H1 (cell line): Measurements from ENCODE around the gene DACT1. TPM values are rescaled to one million over a fixed set of nuclear protein-coding genes. Genes with fewer than 3 reads are reported as not detected.

Experiments
- CTCF ChIA-PET: fragments of 300-600 bp; sonication (Branson Sonifier 250); formaldehyde crosslinking; loops from one replicate; lab custom pipeline; 2021; ENCODE audit not compliant: partially characterized antibody; lab: Charles Lee
- POLR2A ChIA-PET: fragments of 300-600 bp; sonication (Branson Sonifier 250); formaldehyde crosslinking; loops from one replicate; lab custom pipeline; 2021; ENCODE audit warnings: inconsistent platforms; ENCODE audit not compliant: partially characterized antibody; lab: Charles Lee
- DNase-seq, 2 experiments: peaks; one replicate each; pipeline versions ENCODE4 v3.0.0 to v3.0.0-alpha.2; 2010 to 2022; ENCODE audit warnings: low spot score in 2 of 2, low read depth in 1 of 2, mixed read lengths in 1 of 2
- FAIRE-seq: peaks from 2 replicates; lab custom pipeline; 2011; peaks lifted over from hg19 to GRCh38; lab: Jason Lieb, UNC
- H2AFZ ChIP-seq: 2 replicates; pipeline ENCODE4 v1.8.1; 2012; ENCODE audit warnings: low read length, inconsistent platforms
- H2AK5ac ChIP-seq: 2 replicates; pipeline ENCODE4 v1.6.1; 2013; ENCODE audit warnings: low read depth, low read length
- H2BK120ac ChIP-seq: replicated peaks from 2 replicates; pipeline ENCODE3; 2013; ENCODE audit warnings: low read depth, low read length, inconsistent platforms
- H2BK12ac ChIP-seq: 2 replicates; pipeline ENCODE4 v1.6.1; 2013; ENCODE audit warnings: low read depth, low read length
- H2BK15ac ChIP-seq: 2 replicates; pipeline ENCODE4 v1.6.1; 2013; ENCODE audit warnings: low read length
- H2BK20ac ChIP-seq: 2 replicates; pipeline ENCODE4 v1.6.1; 2013; ENCODE audit warnings: low read length
- H2BK5ac ChIP-seq: 2 replicates; pipeline ENCODE4 v1.6.1; 2013; ENCODE audit warnings: low read depth, low read length
- H3K14ac ChIP-seq: 2 replicates; pipeline ENCODE4 v1.6.1; 2013; ENCODE audit warnings: inconsistent platforms; ENCODE audit not compliant: insufficient read length
- H3K18ac ChIP-seq: 2 replicates; pipeline ENCODE4 v1.6.1; 2013; ENCODE audit warnings: low read length; ENCODE audit errors: extremely low read depth
- H3K23ac ChIP-seq: 2 replicates; pipeline ENCODE4 v1.6.1; 2013; ENCODE audit warnings: inconsistent platforms; ENCODE audit not compliant: insufficient read length
- H3K23me2 ChIP-seq: 2 replicates; pipeline ENCODE4 v1.6.1; 2013; ENCODE audit warnings: low read depth, low read length
- H3K27ac ChIP-seq: 2 replicates; pipeline ENCODE4 v1.6.1; 2011; ENCODE audit warnings: low read depth, low read length, inconsistent platforms
- H3K27me3 ChIP-seq, 4 experiments: replicated peaks in 1 of 4; 1 replicate in 1 of 4; 2 replicates in 3 of 4; pipeline versions ENCODE4 v1.6.1 to v1.8.1; 2011 to 2013; ENCODE audit warnings: low read length in 3 of 4, mild to moderate bottlenecking in 3 of 4, inconsistent platforms in 2 of 4, mixed read lengths in 2 of 4, moderate library complexity in 1 of 4; ENCODE audit not compliant: control insufficient read depth in 3 of 4, insufficient read depth in 3 of 4; ENCODE audit errors: extremely low read depth in 1 of 4
- H3K36me3 ChIP-seq, 4 experiments: 2 replicates each; pipeline versions ENCODE4 v1.6.1 to v1.8.1; 2011 to 2013; ENCODE audit warnings: mild to moderate bottlenecking in 4 of 4, low read length in 3 of 4, moderate library complexity in 2 of 4, control low read depth in 1 of 4, inconsistent platforms in 1 of 4; ENCODE audit not compliant: insufficient read depth in 4 of 4, control insufficient read depth in 2 of 4
- H3K4ac ChIP-seq: replicated peaks from 2 replicates; pipeline ENCODE3; 2013; ENCODE audit warnings: low read length, low read depth, mixed read lengths, inconsistent platforms; ENCODE audit not compliant: insufficient read length
- H3K4me1 ChIP-seq, 4 experiments: replicated peaks in 1 of 4; 1 replicate in 1 of 4; 2 replicates in 3 of 4; pipeline versions ENCODE4 v1.6.1 to v1.8.1; 2011 to 2013; ENCODE audit warnings: low read length in 3 of 4, inconsistent platforms in 2 of 4, mixed read lengths in 1 of 4; ENCODE audit not compliant: insufficient read depth in 4 of 4, control insufficient read depth in 3 of 4
- H3K4me2 ChIP-seq, 2 experiments: 2 replicates each; pipeline versions ENCODE4 v1.6.1 to v1.8.1; 2011 to 2013; ENCODE audit warnings: low read depth in 2 of 2, low read length in 2 of 2, control low read depth in 1 of 2, inconsistent platforms in 1 of 2, mild to moderate bottlenecking in 1 of 2; ENCODE audit not compliant: insufficient read depth in 1 of 2
- H3K4me3 ChIP-seq, 4 experiments: fragments of 200-600, 300-600 bp in 1 of 4; sonication (generic), shearing (Covaris generic), sonication (Bioruptor Twin) in 1 of 4; 2 replicates each; pipeline versions ENCODE4 v1.5.1 to v1.8.1; 2011 to 2016; ENCODE audit warnings: low read length in 4 of 4, low read depth in 3 of 4, control low read depth in 2 of 4, inconsistent platforms in 2 of 4, mild to moderate bottlenecking in 2 of 4, mixed read lengths in 1 of 4, moderate library complexity in 1 of 4; ENCODE audit not compliant: insufficient read depth in 2 of 4; ENCODE audit errors: extremely low read depth in 1 of 4
- H3K56ac ChIP-seq: replicated peaks from 2 replicates; pipeline ENCODE3; 2013; ENCODE audit warnings: low read depth, mild to moderate bottlenecking, mixed read lengths, low read length, inconsistent platforms; ENCODE audit not compliant: insufficient read length
- H3K79me1 ChIP-seq: 2 replicates; pipeline ENCODE4 v1.6.1; 2013; ENCODE audit warnings: low read depth, low read length, control low read depth
- H3K79me2 ChIP-seq, 2 experiments: 2 replicates each; pipeline versions ENCODE4 v1.6.1 to v1.8.1; 2012 to 2013; ENCODE audit warnings: low read length in 2 of 2, mild to moderate bottlenecking in 2 of 2, inconsistent platforms in 1 of 2; ENCODE audit not compliant: insufficient read depth in 2 of 2, control insufficient read depth in 1 of 2
- H3K9ac ChIP-seq, 4 experiments: replicated peaks in 1 of 4; 1 replicate in 1 of 4; 2 replicates in 3 of 4; pipeline versions ENCODE4 v1.6.1 to v1.8.1; 2011 to 2013; ENCODE audit warnings: low read depth in 3 of 4, low read length in 3 of 4, control low read depth in 2 of 4, mild to moderate bottlenecking in 2 of 4, moderate library complexity in 2 of 4, inconsistent platforms in 1 of 4; ENCODE audit errors: extremely low read depth in 1 of 4
- H3K9me3 ChIP-seq, 2 experiments: 2 replicates each; pipeline versions ENCODE4 v1.6.1 to v1.8.1; 2012 to 2013; ENCODE audit warnings: mild to moderate bottlenecking in 2 of 2, moderate library complexity in 2 of 2, control low read depth in 1 of 2, inconsistent platforms in 1 of 2, low read depth in 1 of 2, low read length in 1 of 2, mixed read lengths in 1 of 2; ENCODE audit not compliant: insufficient read depth in 2 of 2
- H4K20me1 ChIP-seq, 2 experiments: replicated peaks in 1 of 2; 2 replicates each; pipeline versions ENCODE3 to v1.8.1; 2011 to 2013; ENCODE audit warnings: inconsistent platforms in 2 of 2, low read length in 2 of 2, mild to moderate bottlenecking in 1 of 2; ENCODE audit not compliant: insufficient read depth in 2 of 2, control insufficient read depth in 1 of 2
- H4K5ac ChIP-seq: 2 replicates; pipeline ENCODE4 v1.6.1; 2013; ENCODE audit warnings: low read length, low read depth, mixed read lengths, inconsistent platforms; ENCODE audit not compliant: insufficient read length
- H4K8ac ChIP-seq: 2 replicates; pipeline ENCODE4 v1.8.0; 2013; ENCODE audit warnings: mild to moderate bottlenecking, moderate library complexity, low read length, inconsistent platforms; ENCODE audit not compliant: insufficient read depth; ENCODE audit errors: extremely low read depth
- H4K91ac ChIP-seq: replicated peaks from 2 replicates; pipeline ENCODE3; 2013; ENCODE audit warnings: low read length, mixed read lengths, inconsistent platforms; ENCODE audit not compliant: insufficient read length
- CREB1 ChIP-seq: IDR thresholded peaks from 2 replicates; pipeline ENCODE4 v1.6.1; 2012; ENCODE audit warnings: inconsistent platforms
- SUZ12 ChIP-seq: fragments of 200-600 bp; sonication (generic); IDR thresholded peaks from 2 replicates; pipeline ENCODE4 v1.6.1; 2012; ENCODE audit warnings: mild to moderate bottlenecking, inconsistent platforms, low read length, moderate library complexity, mixed read lengths
- whole genome bisulfite sequencing, 2 experiments: shearing (Covaris generic) in 1 of 2; methylation state at CpG; one replicate each; pipeline versions ENCODE4 v1.1.6 to v1.1.7; 2013 to 2015; ENCODE audit warnings: low lambda C conversion rate in 2 of 2, mixed read lengths in 2 of 2, inconsistent platforms in 1 of 2, low coverage in 1 of 2, missing lambda C conversion rate in 1 of 2; ENCODE audit not compliant: insufficient replicate concordance in 2 of 2, insufficient coverage in 1 of 2, insufficient read length in 1 of 2; ENCODE audit errors: extremely low coverage in 1 of 2, missing lambda C conversion rate in 1 of 2; 5-methylcytosine and 5-hydroxymethylcytosine counted together
- polyA plus RNA-seq, 7 experiments: library from polyadenylated mRNA; depleted of rRNA in 3 of 7; stranded (reverse) in 5 of 7; unstranded in 2 of 7; fragments of >200 nt in 5 of 7; fragments of 200-250 nt in 2 of 7; gene quantifications; 1 replicate in 5 of 7; 2 replicates in 1 of 7; 4 replicates in 1 of 7; pipeline versions ENCODE4 v1.2.1 to v1.2.3, GENCODE V29; 2011 to 2013; ENCODE audit warnings: missing spikeins in 2 of 7, mixed read lengths in 2 of 7
- total RNA-seq: library from RNA; stranded (reverse); fragmentation: NEBNext Ultra II Directional; extraction: Animal tissue kit (Norgen Biotek cat#: 25700); gene quantifications from 2 replicates; pipeline ENCODE4 v1.2.1, GENCODE V29; 2021

The DACT1 gene
- total and polyA plus RNA-seq, 2 of the 8 experiments (the other 6 are each of a cell fraction or from before 2014, with no cell fraction given): 3.2 to 29.8 TPM

- DNase-seq: no peak
- no peak overlapping the region for H2AFZ ChIP-seq
- no peak overlapping the region for H3K18ac ChIP-seq
- H3K4me1 ChIP-seq: peaks cover 0 to 13% (median 7%) of the 10 kb centered on the region in 4 experiments; a peak in 3 of 7 replicates
- H3K23ac ChIP-seq: no peak overlapping the region
- H3K4me3 ChIP-seq: no peak overlapping the region
- peak overlapping the region; percentile 79; the same call in 1 of the 2 replicates for H2BK5ac ChIP-seq
- no peaks in the 10 kb centered on the region for H3K9me3 ChIP-seq
- 0 out of 2 replicates have a peak overlapping the region, but pooled peaks have one; percentile 81 for H2BK15ac ChIP-seq
- POLR2A ChIA-PET: no interaction called here
- no peaks in the 10 kb centered on the region for H3K36me3 ChIP-seq
- H3K9ac ChIP-seq: no peak overlapping the region
- FAIRE-seq: no peak
- no peaks in the 10 kb centered on the region for H3K79me2 ChIP-seq
- peak overlapping the region; percentile 64 for H4K91ac ChIP-seq
- no peak overlapping the region for H2BK120ac ChIP-seq
- peak overlapping the region; percentile 95 for H2BK12ac ChIP-seq
- H3K27ac ChIP-seq: no peak overlapping the region
- peak overlapping the region; percentile 11 for H3K4ac ChIP-seq
- no peak overlapping the region for H4K8ac ChIP-seq
- H3K27me3 ChIP-seq: no peaks in the 10 kb centered on the region; a peak in 2 of 7 replicates
- no peak overlapping the region for H2AK5ac ChIP-seq
- H2BK20ac ChIP-seq: no peak overlapping the region
- 54% methylated on average over 2 of the region's 2 CpGs; no CpG with 5 or more reads in 1 of the 2 experiments for WGBS, 2 experiments
- CTCF ChIA-PET: interaction anchor here (1.0 to 1.3 kb wide), 2 partner anchors 16 to 207 kb away, joined by 3 read pairs; no protein-coding TSS in a partner anchor
- no peak overlapping the region for H3K14ac ChIP-seq
- H3K56ac ChIP-seq: no peak overlapping the region
- H4K5ac ChIP-seq: no peak overlapping the region
- no peaks in the 10 kb centered on the region for H3K23me2 ChIP-seq
- no peaks in the 10 kb centered on the region for H3K79me1 ChIP-seq
- peak overlapping the region in 1 of 2 experiments; percentile 41; a peak in 2 of 4 replicates for H3K4me2 ChIP-seq
- H4K20me1 ChIP-seq: no peaks in the 10 kb centered on the region
- no peak for TF ChIP-seq SUZ12
- TF ChIP-seq CREB1: no peak
Observed at GRCh38 chr14:58620011-58620410, 17.8 kb upstream of the DACT1 start.
